ENCODE results near the gene SORCS2.

- TF ChIP-seq POLR2A (IDR thresholded peaks at IDR 0.05; ENCODE audit: low read depth, low read length): no peak
- no peak for TF ChIP-seq NFE2L2 (IDR thresholded peaks at IDR 0.05; ENCODE audit: low read depth, low read length)
- TF ChIP-seq CTCF (conservative IDR thresholded peaks at IDR 0.05; ENCODE audit: low read depth, low read length): no peak
- no peak for TF ChIP-seq ELK1 (IDR thresholded peaks at IDR 0.05; ENCODE audit: borderline replicate concordance, low read depth, low read length)
- TF ChIP-seq RCOR1 (IDR thresholded peaks at IDR 0.05; ENCODE audit: insufficient replicate concordance, low read length): no peak
- no peak for TF ChIP-seq BHLHE40 (IDR thresholded peaks at IDR 0.05; ENCODE audit: low read depth, low read length)
- TF ChIP-seq MAZ (IDR thresholded peaks at IDR 0.05; ENCODE audit: borderline replicate concordance, low read depth, low read length): no peak
- no peak for TF ChIP-seq USF2 (IDR thresholded peaks at IDR 0.05; ENCODE audit: low read depth, low read length)
- no peak for TF ChIP-seq SMC3 (IDR thresholded peaks at IDR 0.05; ENCODE audit: low read depth, low read length)
- TF ChIP-seq CHD1 (IDR thresholded peaks at IDR 0.05; ENCODE audit: low read depth, low read length): no peak
Observed at GRCh38 chr4:7716010-7716721, 523.8 kb downstream of the SORCS2 start.
